Activated CD4-positive, CD25-positive, alpha-beta regulatory T cell treated with anti-CD3 and anti-CD28 coated beads, Interleukin-2, amount 50 U/mL, for 24 hours (primary cell): ENCODE results near the gene TMBIM6.

Source experiments
- ATAC-seq, 2 donors: fragments of 150-1000 bp; cut with Tn5 transposase; one replicate each; pipeline ENCODE4 v1.10.0; 2021; ENCODE audit warnings: mild to moderate bottlenecking in 1 of 2, moderate library complexity in 1 of 2

TMBIM6 gene

DNA sequence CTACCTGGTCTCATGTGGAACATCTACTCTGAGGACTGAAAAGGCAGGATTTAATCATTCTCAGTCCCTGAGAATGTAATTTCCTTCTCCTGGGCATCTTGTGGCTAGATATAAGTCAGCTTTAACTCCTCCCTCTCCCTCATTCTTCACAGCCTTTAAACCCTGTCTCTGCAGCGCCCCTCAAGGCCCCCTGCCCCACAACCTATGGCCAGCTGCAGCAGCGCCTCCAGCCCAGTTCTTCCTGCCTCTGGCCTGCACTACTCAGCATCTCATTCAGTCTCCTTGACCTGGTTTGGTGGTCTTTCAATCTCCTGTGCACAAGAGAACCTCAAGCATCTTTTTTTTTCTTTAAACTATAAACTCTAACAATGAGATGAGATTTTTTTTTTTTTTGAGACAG lies 57.6 kb downstream of the TMBIM6 start:
- no peak for ATAC-seq

DNA sequence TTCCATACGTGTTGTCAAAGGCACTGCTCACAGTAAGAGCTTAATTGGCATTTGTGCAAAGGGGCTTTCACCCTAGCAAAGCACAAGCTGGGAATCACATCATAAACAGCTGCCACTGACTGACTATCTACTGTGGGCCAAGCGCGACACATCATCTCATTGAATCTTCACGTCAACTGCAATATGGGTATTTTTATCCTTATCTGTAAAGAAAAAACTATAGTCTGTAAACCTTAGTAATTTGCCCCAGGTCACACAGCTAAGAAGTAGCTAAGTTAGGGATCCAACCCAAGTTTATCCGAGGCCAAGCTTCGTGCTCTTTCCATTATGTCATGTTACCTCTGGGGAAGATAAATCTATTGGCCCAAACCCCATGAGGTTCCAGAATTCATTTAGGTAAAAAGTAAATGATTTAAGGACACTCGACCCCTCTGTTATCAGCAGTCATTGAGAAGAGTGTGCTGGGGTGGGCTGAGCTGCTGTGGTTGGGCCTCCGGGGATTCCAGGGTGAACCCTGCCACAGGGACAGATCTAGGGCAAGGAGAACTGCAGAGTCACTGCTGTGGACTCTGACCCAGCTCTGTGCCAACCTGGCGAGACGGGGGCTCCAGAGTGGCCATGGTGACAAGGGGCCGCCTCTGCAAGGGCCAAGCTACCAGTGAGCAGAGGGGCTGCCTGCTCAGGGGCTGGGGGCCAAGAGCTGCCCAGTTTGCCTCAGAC lies 59.2 kb downstream of the TMBIM6 start:
- no peak for ATAC-seq

DNA sequence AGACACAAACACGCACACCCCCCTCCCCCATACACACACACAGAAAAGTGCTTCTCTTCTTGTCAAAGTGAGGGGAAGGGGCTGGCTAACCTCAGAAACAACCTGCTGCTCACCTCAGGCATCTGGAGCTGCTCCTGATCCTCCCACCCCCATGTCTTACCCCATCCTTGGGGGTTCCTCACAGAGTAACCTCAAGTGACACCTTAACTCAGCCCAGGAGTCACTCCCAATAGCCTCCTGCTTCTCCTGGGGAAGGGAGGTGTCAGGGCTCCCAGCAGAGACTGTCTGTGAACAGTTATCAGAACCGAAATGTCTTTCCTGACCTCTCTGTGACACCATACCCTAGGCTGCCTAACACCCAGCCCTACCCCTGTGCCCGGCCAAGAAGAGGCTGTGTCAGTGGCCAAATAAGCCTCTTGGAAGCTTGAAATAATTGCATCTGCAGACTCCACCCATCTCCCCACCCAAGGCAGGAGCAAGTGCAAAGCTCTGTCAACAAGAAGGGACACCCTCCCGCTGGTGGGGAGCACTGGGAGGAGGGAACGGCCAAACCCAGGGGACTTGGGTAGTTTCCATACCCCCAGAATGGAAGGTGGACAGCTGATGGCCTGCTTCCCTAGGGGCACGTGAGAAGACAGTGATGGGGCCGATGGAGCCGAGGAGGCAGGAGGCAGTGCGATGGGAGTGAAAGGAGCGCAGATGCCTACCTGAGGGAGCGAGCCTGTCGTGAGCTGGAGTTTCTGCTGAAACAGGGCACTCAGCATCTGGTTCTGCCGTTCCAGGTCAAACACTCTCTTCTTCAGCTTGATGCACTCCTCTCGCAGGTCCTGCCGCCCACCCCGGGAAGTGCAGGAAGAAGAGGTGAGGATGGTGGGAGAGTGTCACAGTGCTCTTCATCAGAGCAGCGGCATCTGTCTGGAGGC lies 60.0 kb downstream of the TMBIM6 start:
- no peak for ATAC-seq

DNA sequence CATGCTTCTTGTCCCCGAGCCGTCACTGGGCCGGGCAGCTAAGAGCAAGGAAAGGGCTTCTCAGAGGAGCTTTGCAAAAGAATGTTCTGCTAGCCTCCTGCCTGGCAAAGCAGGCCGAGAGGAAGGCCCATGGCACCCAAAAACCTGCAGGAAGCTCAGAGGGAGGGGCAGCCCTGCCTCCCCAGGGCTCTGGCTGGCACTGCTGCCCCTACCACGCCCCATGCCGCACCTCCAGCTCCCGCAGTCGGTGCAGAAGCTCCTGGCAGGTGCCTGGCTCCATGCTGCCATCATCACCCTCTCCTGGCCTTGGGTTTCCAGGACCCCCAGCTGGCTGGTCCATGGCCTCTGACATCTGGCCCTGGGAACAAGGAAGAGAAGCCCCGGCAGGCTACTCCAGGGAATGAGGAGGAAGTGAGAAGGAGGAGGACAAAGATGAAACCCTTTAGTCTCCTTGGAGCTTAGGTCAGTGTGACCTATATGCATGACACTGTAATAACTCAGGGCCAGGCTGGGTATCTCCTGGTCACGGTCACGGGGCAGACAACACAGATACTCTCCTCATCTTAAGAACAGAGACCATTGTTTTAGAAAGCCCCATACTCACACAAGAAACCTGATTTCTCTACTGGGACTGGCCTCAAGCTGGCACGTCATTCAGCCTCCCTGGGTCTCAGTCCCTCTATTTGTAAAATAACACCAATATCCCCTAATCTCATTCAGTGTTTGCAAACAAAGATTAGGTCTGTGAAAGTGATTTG lies 62.5 kb downstream of the TMBIM6 start:
- ATAC-seq, result no peak

DNA sequence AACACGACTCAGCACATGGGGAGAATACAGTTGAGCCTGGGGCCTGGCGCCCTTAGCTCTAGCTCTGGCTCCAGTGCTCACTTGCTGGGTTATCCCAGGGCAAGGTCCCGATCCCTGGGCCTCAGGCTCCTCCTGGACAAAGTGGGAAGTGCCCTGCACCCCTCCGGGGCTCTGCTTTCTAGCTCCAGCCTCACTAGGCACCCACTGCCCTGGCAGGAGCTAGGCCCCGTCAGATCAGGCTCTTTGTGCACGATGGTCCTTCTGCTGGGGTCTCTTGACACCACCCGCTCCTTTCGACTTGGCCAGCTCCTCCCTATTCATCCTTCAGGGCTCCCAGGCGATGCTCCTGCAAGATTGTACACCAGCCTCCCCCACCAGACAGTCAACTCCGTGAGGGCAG lies 63.5 kb downstream of the TMBIM6 start:
- ATAC-seq, result no peak

DNA sequence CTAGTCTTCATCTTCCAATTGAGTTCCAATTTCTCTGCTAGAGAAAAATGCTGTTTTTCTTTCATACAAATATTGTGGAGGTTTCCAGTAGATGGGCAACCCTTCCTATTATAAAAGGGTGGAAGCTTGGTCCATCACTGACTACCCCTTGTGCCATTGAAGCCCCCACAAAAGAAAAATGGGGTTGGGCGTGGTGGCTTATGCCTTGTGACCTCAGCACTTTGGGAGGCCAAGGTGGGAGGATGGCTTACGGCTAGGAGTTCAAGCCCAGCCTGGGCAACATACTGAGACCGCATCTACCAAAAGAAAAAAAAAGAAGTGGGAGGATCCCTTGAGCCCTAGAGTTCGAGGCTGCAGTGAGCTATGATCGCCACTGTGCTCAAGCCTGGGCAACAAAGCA lies 64.1 kb downstream of the TMBIM6 start:
- ATAC-seq, result no peak

DNA sequence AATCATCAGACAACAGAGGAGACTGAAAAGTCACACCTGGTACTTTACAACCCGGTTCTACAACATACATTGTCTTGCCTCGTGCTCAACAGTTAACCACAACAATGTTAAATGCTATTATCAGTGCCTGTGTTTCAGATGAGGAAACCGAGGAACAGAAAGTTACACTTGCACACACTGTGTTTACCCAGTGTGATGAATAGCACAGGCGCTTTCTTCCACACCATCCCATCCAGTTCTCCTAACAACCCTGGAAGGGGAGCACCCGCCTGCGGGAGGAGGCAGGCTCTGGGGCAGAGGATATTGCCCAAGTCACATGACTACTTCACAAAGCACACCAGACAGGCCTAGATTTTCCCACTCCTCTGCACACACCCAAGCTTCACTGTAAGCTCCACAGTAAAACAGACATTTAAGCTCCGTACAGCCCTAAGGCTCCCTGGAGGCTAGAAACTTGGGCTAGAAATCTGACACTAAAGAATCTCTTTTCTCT lies 65.0 kb downstream of the TMBIM6 start:
- no peak for ATAC-seq

DNA sequence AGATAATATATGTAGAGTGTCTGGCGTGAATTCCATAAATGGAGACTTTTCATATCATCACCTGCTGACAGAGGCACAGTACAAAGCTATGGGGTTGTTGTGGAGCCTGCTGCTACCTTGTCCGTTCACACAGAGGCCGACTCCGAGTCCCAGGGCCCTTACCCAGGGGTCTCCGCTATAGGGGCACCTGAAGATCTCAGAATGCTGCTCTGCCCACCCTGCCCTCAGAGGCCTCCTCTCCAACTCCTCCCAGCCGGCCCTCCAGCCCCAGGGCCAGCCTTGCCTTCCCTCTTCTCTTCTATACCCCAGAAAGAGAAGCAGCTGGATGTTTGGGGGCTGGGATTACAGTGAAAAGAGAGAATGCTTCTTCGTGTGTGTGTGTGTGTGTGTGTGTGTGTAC lies 65.5 kb downstream of the TMBIM6 start:
- no peak for ATAC-seq

DNA sequence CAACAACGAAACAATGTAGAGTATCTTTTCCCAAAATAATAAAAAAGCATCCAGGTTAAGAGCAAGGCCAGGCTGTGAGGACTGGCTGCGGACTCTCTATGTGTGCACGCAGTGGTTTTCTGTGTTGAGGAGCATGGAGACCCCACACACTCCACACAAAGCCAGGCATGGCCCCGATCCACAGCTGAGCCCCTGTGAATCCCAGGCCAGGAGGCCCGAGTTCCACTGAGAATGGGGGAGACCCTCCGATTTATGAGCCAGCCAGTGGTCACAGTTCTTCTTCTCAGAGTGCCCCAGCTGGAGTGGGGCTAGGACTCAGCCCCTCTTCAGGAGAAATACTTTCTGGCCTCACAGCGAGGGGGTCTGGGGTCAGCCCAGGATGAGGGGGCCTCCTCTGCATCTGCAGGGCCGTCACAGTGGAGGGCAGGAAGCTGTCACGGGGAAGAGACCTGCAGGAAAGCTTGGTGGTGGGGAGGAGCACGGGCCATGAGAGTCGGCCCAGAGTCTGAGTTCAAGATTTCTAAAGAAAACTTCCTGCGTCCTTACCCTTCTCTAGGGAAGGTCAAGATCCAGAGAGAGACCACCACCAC lies 66.7 kb downstream of the TMBIM6 start:
- no peak for ATAC-seq

DNA sequence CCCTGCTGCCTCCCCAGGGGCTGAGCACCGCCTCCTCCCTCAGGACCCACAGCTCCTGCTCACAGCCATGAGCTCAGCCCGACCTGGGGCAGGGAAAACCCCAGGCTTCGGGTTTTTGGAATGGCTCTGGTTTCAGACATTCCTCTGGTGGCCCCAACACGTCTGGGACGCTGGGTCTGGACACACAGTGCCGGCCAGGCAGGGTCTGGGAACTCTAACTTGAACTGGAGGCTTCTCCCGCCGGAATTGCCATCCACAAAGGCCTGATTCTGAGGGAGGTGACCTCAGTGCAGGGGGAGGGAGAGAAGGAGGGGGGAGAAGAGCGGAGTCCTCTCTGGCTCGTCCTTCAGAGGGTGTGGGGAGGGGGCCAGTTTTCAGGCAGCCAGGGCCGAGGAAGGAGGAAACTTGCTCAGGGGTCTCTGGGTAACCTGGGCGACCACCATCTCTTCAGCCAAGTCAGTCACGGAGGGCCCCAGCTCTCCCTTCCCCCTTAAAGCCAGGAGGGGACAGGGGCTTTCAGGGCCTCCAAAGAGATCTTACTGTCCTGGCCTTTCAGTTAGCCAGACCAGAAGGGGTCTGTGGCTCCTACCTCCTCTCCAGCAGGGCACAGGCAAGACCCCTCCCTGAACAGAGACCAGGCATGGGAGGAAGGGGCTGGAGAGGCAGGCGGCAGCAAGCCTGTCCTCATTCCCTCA lies 67.5 kb downstream of the TMBIM6 start:
- no peak for ATAC-seq

- ATAC-seq, result no peak
Measured at GRCh38 chr12:49809381-49809905, 68.1 kb downstream of the TMBIM6 start.

- ATAC-seq, result no peak
Measured at GRCh38 chr12:49809906-49810389, 68.6 kb downstream of the TMBIM6 start.

DNA sequence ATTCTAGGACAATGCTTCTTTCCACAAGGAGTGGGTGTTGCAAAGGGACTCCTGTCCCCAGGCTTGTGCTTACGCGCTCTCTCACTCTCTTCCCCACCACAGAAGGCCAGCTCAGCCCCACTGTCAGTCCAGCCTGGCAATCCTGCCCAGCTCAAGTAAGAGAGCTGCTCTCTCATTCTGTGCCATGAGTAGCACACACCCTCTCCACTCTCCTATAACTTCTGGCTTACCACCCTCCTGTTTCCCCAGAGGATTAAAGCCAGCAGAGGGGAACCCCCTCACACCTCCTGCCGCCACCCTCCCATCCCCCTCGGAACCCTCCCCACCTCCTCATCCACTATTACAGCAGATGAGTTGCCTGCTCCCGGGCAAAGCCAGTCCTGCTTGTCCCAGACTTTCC lies 69.8 kb downstream of the TMBIM6 start:
- no peak for ATAC-seq

DNA sequence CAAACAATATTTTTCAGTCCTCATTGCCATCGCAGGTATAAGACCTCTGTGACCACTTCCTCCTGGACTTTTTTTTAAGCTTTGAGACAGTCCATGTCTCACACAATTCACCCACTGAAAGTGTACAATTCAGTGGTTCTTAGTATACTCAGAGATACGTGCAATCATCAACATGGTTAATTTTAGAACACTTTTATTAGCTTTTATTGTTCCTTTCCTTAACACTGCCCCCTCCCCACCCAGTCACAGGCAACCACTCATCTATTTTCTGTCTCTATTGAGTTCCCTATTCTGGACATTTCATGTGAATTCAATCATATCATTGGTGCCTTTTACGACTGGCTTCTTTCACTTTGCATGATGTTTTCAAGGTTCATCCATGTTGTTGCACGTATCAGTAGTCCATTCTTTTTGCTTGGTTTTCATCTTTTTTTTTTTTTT lies 70.6 kb downstream of the TMBIM6 start:
- no peak for ATAC-seq

- peak in 1 of 2 donors; percentile 43 for ATAC-seq
Measured at GRCh38 chr12:49813131-49813530, 71.8 kb downstream of the TMBIM6 start.
